ES-I3 (cell line): ENCODE data around the gene LRRC17.

ENCODE experiments used
- H3K36me3 ChIP-seq: 2 replicates; pipeline ENCODE4 v1.6.1; 2013; ENCODE audit warnings: mild to moderate bottlenecking, low read length, control low read depth, moderate library complexity; ENCODE audit not compliant: insufficient read depth
- H3K4me1 ChIP-seq: 2 replicates; pipeline ENCODE4 v1.6.1; 2013; ENCODE audit warnings: mild to moderate bottlenecking, control low read depth, low read length; ENCODE audit not compliant: insufficient read depth
- H3K9ac ChIP-seq: 2 replicates; pipeline ENCODE4 v1.6.1; 2013; ENCODE audit warnings: low read depth, mild to moderate bottlenecking, low read length, moderate library complexity
- H3K9me3 ChIP-seq: 2 replicates; pipeline ENCODE4 v1.6.1; 2013; ENCODE audit warnings: mild to moderate bottlenecking, low read length, moderate library complexity; ENCODE audit not compliant: control insufficient read depth, insufficient read depth

Gene LRRC17, protein sequence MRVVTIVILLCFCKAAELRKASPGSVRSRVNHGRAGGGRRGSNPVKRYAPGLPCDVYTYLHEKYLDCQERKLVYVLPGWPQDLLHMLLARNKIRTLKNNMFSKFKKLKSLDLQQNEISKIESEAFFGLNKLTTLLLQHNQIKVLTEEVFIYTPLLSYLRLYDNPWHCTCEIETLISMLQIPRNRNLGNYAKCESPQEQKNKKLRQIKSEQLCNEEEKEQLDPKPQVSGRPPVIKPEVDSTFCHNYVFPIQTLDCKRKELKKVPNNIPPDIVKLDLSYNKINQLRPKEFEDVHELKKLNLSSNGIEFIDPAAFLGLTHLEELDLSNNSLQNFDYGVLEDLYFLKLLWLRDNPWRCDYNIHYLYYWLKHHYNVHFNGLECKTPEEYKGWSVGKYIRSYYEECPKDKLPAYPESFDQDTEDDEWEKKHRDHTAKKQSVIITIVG

GRCh38 chr7:102912742-102913141, at the start of gene LRRC17:
Gene LRRC17 (plus strand): TSS chr7:102913000. CDS start chr7:102933914, 20,914 bp downstream.
- Histone ChIP-seq H3K36me3 (no peaks in the 10 kb centered on the region), H3K9ac (no peak within 1 kb of the TSS), H3K9me3 (no peaks in the 10 kb centered on the region), H3K4me1 (peaks cover 12% of the 10 kb centered on the region)

DNA sequence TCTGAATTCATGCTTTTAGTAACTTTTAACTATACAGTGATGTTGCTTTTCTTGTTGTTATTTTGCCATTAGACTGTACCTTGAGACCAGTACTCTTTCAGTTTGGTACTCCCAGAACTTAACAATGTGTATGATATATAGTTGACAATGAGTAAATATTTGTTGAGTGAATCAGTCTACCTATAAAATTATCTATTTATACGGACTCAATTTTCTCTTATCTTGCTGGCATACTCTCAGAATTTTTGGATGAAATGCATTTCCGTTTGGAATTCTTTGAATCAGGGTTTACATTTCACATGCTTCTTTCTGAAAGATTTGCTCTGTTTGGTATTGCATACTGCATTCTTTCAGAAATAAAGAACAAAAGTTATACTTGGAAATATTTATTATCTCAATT, 47.8 kb upstream of the LRRC17 start:
- Histone ChIP-seq H3K9ac (no peak overlapping the region), H3K36me3 (no peaks in the 10 kb centered on the region), H3K9me3 (no peaks in the 10 kb centered on the region), H3K4me1 (no peaks in the 10 kb centered on the region)

GRCh38 chr7:102866535-102867215, 46.1 kb upstream of the LRRC17 start:
- Histone ChIP-seq H3K9me3 (no peaks in the 10 kb centered on the region), H3K9ac (no peak overlapping the region), H3K36me3 (no peaks in the 10 kb centered on the region), H3K4me1 (no peaks in the 10 kb centered on the region)

GRCh38 chr7:102869195-102869594, 43.6 kb upstream of the LRRC17 start:
- Histone ChIP-seq H3K9ac (no peak overlapping the region), H3K9me3 (no peaks in the 10 kb centered on the region), H3K4me1 (0 out of 2 replicates have a peak, but pooled peaks cover under 1% of the 10 kb centered on the region), H3K36me3 (no peaks in the 10 kb centered on the region)

DNA sequence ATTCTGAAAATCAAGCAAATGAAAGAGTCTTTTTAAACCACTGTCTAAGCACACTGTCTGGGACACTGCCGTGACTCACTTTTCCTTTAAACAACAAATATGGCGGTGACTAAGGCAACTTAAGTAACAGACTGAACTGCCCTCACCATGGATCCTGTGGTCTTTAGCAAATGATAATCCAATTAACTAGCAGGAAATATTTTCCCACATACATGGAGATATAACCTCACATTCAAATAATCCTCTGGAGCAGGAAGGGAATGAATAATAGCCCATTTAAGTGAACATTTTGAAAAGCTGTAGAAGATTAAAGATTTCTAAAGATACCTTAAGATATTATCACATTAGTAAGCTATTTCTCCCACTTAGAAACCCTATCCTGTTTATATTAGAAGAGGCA, 40.3 kb upstream of the LRRC17 start:
- Histone ChIP-seq H3K9ac (no peak overlapping the region), H3K9me3 (no peaks in the 10 kb centered on the region), H3K36me3 (no peaks in the 10 kb centered on the region), H3K4me1 (peaks cover 8% of the 10 kb centered on the region; the same call in 1 of the 2 replicates)

DNA sequence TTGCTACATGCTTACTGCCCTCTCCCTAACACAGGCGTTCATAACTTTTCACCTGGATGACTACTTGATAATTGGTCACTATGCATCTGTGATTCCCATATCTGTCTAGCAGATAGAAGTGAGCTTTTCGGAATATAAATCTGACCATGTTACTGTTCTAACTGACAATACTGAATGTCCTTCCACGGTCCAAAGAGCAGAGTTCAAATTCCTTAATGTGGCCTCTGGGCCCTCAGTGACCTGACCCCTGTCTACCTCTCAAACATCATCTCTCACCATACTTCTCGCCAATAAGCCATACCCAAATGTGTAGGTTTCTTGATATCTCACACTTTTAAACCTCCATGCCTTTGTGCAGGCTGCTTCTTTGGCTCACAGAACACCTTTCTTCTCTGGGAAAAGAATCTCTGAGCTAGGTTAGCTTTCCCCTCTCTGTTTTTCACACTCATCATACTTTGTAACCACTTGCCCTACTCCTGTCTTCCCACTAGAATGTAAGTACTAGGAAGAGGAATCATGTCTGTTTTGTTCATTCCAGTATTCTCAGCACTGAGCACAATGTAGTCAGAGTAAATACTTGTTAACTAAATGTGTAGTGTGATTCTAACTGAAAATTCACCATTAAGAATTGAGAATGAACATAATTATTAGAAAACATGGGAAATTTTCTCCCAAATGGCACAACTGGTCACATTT, 39.2 kb upstream of the LRRC17 start:
- H3K9ac ChIP-seq: no peak overlapping the region
- no peaks in the 10 kb centered on the region for H3K9me3 ChIP-seq
- H3K4me1 ChIP-seq: peaks cover 8% of the 10 kb centered on the region; the same call in 1 of the 2 replicates
- no peaks in the 10 kb centered on the region for H3K36me3 ChIP-seq

DNA sequence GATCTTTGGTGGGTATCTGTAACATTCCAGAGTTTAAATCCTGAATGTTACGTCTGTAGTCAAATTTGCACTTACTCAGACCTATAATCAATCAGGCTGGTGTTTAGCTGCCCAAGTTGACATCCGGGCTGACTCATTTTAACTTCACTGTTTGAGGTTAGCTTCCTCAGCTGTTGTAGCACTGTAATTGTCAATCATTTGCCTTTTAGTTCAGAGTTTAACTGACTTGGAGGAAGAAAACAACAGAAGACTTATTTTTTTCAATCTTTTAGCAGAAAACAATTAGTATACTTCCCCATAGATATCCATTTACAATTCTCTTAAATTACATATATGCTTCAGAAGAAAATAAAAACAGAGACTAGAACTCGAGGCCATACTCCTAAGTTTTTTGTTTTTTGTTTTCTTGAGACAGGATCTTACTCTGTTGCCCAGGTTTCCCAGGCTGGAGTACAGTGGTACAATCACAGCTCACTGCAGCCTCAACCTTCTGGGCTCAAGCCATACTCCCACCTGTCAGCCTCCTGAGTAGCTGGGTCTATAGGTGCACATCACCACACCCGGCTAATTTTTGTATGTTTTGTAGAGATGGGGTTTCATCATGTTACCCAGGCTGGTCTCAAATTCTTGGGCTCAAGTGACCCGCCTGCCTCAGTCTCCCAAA, 38.5 kb upstream of the LRRC17 start:
- Histone ChIP-seq H3K9me3 (no peaks in the 10 kb centered on the region), H3K4me1 (peaks cover 8% of the 10 kb centered on the region; the same call in 1 of the 2 replicates), H3K9ac (no peak overlapping the region), H3K36me3 (no peaks in the 10 kb centered on the region)

- Histone ChIP-seq H3K9ac (no peak overlapping the region), H3K9me3 (no peaks in the 10 kb centered on the region), H3K4me1 (peaks cover 8% of the 10 kb centered on the region; the same call in 1 of the 2 replicates), H3K36me3 (no peaks in the 10 kb centered on the region)
Measured at GRCh38 chr7:102874966-102875365, 37.8 kb upstream of the LRRC17 start.

GRCh38 chr7:102875700-102876295, 37.0 kb upstream of the LRRC17 start:
- Histone ChIP-seq H3K9me3 (no peaks in the 10 kb centered on the region), H3K4me1 (peaks cover 8% of the 10 kb centered on the region; the same call in 1 of the 2 replicates), H3K36me3 (no peaks in the 10 kb centered on the region), H3K9ac (no peak overlapping the region)

GRCh38 chr7:102883098-102883860, 29.5 kb upstream of the LRRC17 start:
- Histone ChIP-seq H3K36me3 (no peaks in the 10 kb centered on the region), H3K9ac (no peak overlapping the region), H3K4me1 (no peaks in the 10 kb centered on the region), H3K9me3 (no peaks in the 10 kb centered on the region)

DNA sequence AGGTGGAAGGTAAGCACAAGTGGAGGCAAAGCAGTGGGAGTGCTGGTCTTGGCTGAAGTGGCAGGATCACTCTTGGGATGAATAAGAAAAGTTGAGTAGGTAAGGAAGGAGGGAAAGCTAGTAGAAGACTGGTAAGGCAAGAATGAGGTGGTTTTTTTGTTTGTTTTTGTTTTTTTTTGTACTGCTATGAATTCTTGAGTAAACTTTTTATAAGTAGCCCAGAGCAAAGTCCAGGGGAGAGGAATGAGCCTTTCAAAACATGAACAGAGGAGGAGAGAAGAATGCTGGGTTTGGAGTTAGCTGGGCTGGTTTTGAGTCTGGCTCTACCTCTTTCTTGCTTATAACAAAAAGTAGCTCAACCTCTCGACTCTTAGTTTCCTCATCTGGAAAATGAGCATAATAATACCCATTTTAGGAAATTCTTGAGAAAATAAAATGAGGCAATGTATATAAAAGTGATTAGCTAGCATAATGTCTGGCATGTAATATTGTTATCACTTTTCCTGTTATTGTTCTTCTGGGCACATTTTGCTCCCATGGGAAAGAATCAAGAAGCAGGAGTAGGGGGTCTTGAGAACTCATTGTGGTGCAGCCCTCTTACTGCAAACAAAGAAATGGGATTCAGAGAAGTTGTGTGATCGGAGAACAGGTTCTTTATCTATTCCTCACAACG, 24.1 kb upstream of the LRRC17 start:
- no peaks in the 10 kb centered on the region for H3K4me1 ChIP-seq
- no peaks in the 10 kb centered on the region for H3K36me3 ChIP-seq
- no peaks in the 10 kb centered on the region for H3K9me3 ChIP-seq
- H3K9ac ChIP-seq: no peak overlapping the region

DNA sequence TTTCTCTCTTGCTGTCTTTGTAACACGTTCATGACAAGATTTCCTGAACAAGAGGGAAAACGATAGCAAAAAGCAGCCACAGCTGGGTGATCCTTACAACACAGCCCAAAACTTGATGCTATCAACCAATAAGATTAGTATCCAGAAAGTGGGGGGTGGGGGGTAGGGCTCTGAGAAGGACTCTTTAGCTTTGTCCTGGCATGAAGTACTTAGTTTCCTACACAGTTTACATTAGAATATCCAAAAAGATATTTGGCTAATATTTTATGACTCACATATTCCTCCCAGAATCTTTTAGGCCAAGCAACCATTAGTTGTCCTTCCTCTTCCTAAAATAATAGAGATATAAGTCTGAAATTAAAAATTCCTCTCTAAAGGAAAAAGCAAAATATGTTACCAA, 22.9 kb upstream of the LRRC17 start:
- Histone ChIP-seq H3K36me3 (no peaks in the 10 kb centered on the region), H3K9me3 (no peaks in the 10 kb centered on the region), H3K9ac (no peak overlapping the region), H3K4me1 (no peaks in the 10 kb centered on the region)
